GM10266 (cell line): ENCODE data around the gene MIEF2.
"Not testable (repeated sequence)": the region's sequence is repeated elsewhere in the genome, so short reads cannot be mapped to it uniquely, and the experiment has no call there.

Experiments used
- DNase-seq: peaks from one replicate; pipeline ENCODE4 v3.0.0; 2012; ENCODE audit errors: extremely low spot score
- CTCF ChIP-seq: IDR thresholded peaks from 2 replicates; pipeline ENCODE4 v1.5.1; 2012; ENCODE audit warnings: mild to moderate bottlenecking, low read depth; ENCODE audit not compliant: control insufficient read depth, insufficient read depth; ENCODE audit errors: missing control alignments

The MIEF2 gene

GRCh38 chr17:18260332-18261145 lies at the start of gene MIEF2:
Gene MIEF2 (plus strand): TSS chr17:18260662. CDS start chr17:18262721, 2,059 bp downstream.
- TF ChIP-seq CTCF: no peak
- peak; percentile 99 for DNase-seq

GRCh38 chr17:18213666-18214270 lies 46.7 kb upstream of the MIEF2 start:
- no peak for TF ChIP-seq CTCF
- DNase-seq: no peak

- not testable (repeated sequence) for DNase-seq
Measured at GRCh38 chr17:18216906-18217305, 43.6 kb upstream of the MIEF2 start.

- DNase-seq: peak; percentile 86
- TF ChIP-seq CTCF: peak; percentile 99
Measured at GRCh38 chr17:18217412-18218015, 42.9 kb upstream of the MIEF2 start.

- DNase-seq: no peak
- no peak for TF ChIP-seq CTCF
Measured at GRCh38 chr17:18218756-18219415, 41.6 kb upstream of the MIEF2 start.

GRCh38 chr17:18224053-18224386 lies 36.4 kb upstream of the MIEF2 start:
- no peak for TF ChIP-seq CTCF
- DNase-seq: no peak

- TF ChIP-seq CTCF: no peak
Measured at GRCh38 chr17:18224387-18225120, 35.9 kb upstream of the MIEF2 start.

More at GRCh38 chr17:18224387-18225120, 35.9 kb upstream of the MIEF2 start:
- DNase-seq: no peak
